Measurements from ENCODE around the gene MSRB3.

MSRB3 gene

DNA sequence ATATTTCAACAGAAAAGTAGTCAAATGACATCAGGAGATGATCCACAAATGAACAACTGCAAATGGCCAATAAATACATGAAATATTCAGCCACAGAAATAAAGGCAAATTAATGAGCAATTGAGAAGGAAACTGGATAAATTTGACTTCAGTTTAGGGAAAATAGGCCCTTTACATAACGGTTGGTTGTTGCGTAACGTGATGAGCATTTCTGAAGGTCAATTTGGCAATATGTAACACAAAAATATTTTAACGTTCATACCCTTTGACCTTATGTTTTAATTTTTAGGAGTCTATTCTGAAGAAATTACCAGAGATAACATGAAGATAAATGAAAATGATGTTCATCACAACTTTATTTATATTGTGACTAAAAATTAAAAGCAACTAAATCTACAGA, 14.7 kb upstream of the MSRB3 start:
- Histone ChIP-seq H3K36me3 (ENCODE audit: low read length) (no peaks in the 10 kb centered on the region), H3K27me3 (ENCODE audit: low read length) (no peaks in the 10 kb centered on the region), H3F3A (ENCODE audit: insufficient read depth) (no peaks in the 10 kb centered on the region), H3K27ac (ENCODE audit: low read depth, low read length) (no peak overlapping the region), H3K4me3 (ENCODE audit: insufficient read depth, low read length, poor library complexity, severe bottlenecking) (no peak overlapping the region), H3K9me3 (ENCODE audit: insufficient read depth, low read length) (no peaks in the 10 kb centered on the region), H3K4me2 (ENCODE audit: low read depth, low read length, poor library complexity, severe bottlenecking) (no peak overlapping the region), H3K9me2 (replicated peaks; ENCODE audit: insufficient read depth, low read length) (no peaks in the 10 kb centered on the region), H3K79me2 (ENCODE audit: insufficient read depth, low read length) (no peaks in the 10 kb centered on the region), H3K9ac (ENCODE audit: low read length) (no peak overlapping the region), H2AFZ (ENCODE audit: low read depth, low read length, severe bottlenecking) (no peak overlapping the region), H4K20me1 (ENCODE audit: low read depth, low read length) (no peaks in the 10 kb centered on the region)
- TF ChIP-seq CTCF (IDR thresholded peaks at IDR 0.05; ENCODE audit: insufficient read depth, low read length, poor library complexity, severe bottlenecking) (no peak), EZH2phosphoT487 (conservative IDR thresholded peaks at IDR 0.05; ENCODE audit: low read length) (no peak)

DNA sequence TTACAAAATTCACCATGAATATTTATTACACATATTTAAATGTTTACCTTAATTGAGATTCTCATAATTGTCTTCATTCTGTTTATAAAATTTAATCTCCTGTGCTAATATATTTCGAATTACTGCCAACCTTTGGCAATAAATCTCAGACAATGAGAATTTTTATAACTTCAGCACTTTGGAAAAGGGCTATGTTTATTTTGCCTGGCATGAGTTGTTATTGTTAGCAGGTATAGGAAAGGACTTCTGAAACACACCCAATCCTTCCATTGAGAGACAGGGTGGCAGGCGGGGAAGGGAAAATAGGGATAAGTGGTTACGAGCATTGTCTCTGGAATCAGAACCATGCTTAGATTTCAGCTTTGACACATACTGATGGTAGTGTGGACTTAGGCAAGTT, 12.1 kb upstream of the MSRB3 start:
- Histone ChIP-seq H3K9me2 (replicated peaks; ENCODE audit: insufficient read depth, low read length) (no peaks in the 10 kb centered on the region), H3K4me3 (ENCODE audit: insufficient read depth, low read length, poor library complexity, severe bottlenecking) (no peak overlapping the region), H3K27me3 (ENCODE audit: low read length) (no peaks in the 10 kb centered on the region), H4K20me1 (ENCODE audit: low read depth, low read length) (no peaks in the 10 kb centered on the region), H3F3A (ENCODE audit: insufficient read depth) (no peaks in the 10 kb centered on the region), H3K9ac (ENCODE audit: low read length) (no peak overlapping the region), H2AFZ (ENCODE audit: low read depth, low read length, severe bottlenecking) (no peak overlapping the region), H3K4me2 (ENCODE audit: low read depth, low read length, poor library complexity, severe bottlenecking) (no peak overlapping the region), H3K9me3 (ENCODE audit: insufficient read depth, low read length) (no peaks in the 10 kb centered on the region), H3K27ac (ENCODE audit: low read depth, low read length) (no peak overlapping the region), H3K79me2 (ENCODE audit: insufficient read depth, low read length) (no peaks in the 10 kb centered on the region), H3K36me3 (ENCODE audit: low read length) (no peaks in the 10 kb centered on the region)
- TF ChIP-seq EZH2phosphoT487 (conservative IDR thresholded peaks at IDR 0.05; ENCODE audit: low read length), result no peak
- no peak for TF ChIP-seq CTCF (IDR thresholded peaks at IDR 0.05; ENCODE audit: insufficient read depth, low read length, poor library complexity, severe bottlenecking)

DNA sequence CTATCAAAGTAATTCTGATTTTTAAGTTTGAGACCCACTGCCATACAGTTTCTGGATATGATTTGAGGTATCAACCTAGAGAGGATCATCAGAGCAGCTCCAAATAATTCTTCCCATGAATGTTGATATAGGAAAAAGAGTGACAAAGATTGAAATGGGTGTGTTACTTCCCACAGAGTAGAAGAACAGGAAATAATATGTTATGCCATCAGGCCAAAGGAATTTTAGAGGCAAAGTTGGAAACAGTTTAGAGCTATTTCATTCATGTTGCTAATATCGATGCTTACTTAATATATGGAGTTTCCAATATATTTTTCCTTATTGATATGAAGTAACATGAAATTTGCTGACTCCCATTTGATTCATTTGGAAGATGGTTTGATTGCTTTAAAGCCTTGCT, 8.9 kb upstream of the MSRB3 start:
- Histone ChIP-seq H2AFZ (ENCODE audit: low read depth, low read length, severe bottlenecking) (no peak overlapping the region), H3K9ac (ENCODE audit: low read length) (no peak overlapping the region), H3K4me2 (ENCODE audit: low read depth, low read length, poor library complexity, severe bottlenecking) (no peak overlapping the region), H4K20me1 (ENCODE audit: low read depth, low read length) (no peaks in the 10 kb centered on the region), H3K9me2 (replicated peaks; ENCODE audit: insufficient read depth, low read length) (no peaks in the 10 kb centered on the region), H3K4me3 (ENCODE audit: insufficient read depth, low read length, poor library complexity, severe bottlenecking) (no peak overlapping the region), H3K27me3 (ENCODE audit: low read length) (no peaks in the 10 kb centered on the region), H3K79me2 (ENCODE audit: insufficient read depth, low read length) (no peaks in the 10 kb centered on the region), H3K36me3 (ENCODE audit: low read length) (no peaks in the 10 kb centered on the region), H3F3A (ENCODE audit: insufficient read depth) (no peaks in the 10 kb centered on the region), H3K27ac (ENCODE audit: low read depth, low read length) (no peak overlapping the region), H3K9me3 (ENCODE audit: insufficient read depth, low read length) (no peaks in the 10 kb centered on the region)
- TF ChIP-seq CTCF (IDR thresholded peaks at IDR 0.05; ENCODE audit: insufficient read depth, low read length, poor library complexity, severe bottlenecking), result no peak
- TF ChIP-seq EZH2phosphoT487 (conservative IDR thresholded peaks at IDR 0.05; ENCODE audit: low read length), result no peak
